OCI-LY3 (cell line): ENCODE results near the gene RXRA.

Experiments used
- H2AFZ ChIP-seq: fragments of 200-600, 300-600 bp; shearing (Covaris generic); 2 replicates; pipeline ENCODE4 v1.6.0; 2014; ENCODE audit warnings: antibody characterized with exemption, low read depth, low read length
- H3K27ac ChIP-seq: fragments of 200-600, 300-600 bp; sonication (generic); 2 replicates; pipeline ENCODE4 v1.5.1; 2014; ENCODE audit warnings: mild to moderate bottlenecking, low read length, moderate library complexity, mixed read lengths
- H3K27me3 ChIP-seq: fragments of 200-600, 300-600 bp; sonication (generic); 2 replicates; pipeline ENCODE4 v1.6.1; 2014; ENCODE audit warnings: low read depth, low read length, mixed read lengths
- H3K36me3 ChIP-seq: fragments of 200-600, 300-600 bp; sonication (generic); replicated peaks from 2 replicates; pipeline ENCODE3; 2014; ENCODE audit warnings: low read depth, low read length, mixed read lengths
- H3K4me1 ChIP-seq: fragments of 300-600, 200-600 bp; sonication (generic); 2 replicates; pipeline ENCODE4 v1.6.1; 2014; ENCODE audit warnings: low read length, mixed read lengths
- H3K4me2 ChIP-seq: fragments of 200-600, 300-600 bp; sonication (generic); 2 replicates; pipeline ENCODE4 v1.6.1; 2014; ENCODE audit warnings: low read length, mixed read lengths
- H3K4me3 ChIP-seq: fragments of 300-600, 200-600 bp; sonication (generic); 2 replicates; pipeline ENCODE4 v1.5.1; 2014; ENCODE audit warnings: antibody characterized with exemption, mild to moderate bottlenecking, low read length, moderate library complexity
- H3K79me2 ChIP-seq: fragments of 300-600, 200-600 bp; shearing (Covaris generic); 2 replicates; pipeline ENCODE4 v1.6.1; 2014; ENCODE audit warnings: mild to moderate bottlenecking, low read length, mixed read lengths
- H3K9ac ChIP-seq: fragments of 300-600, 200-600 bp; shearing (Covaris generic); 2 replicates; pipeline ENCODE4 v1.6.0; 2014; ENCODE audit warnings: mild to moderate bottlenecking, low read length, moderate library complexity
- H3K9me3 ChIP-seq: fragments of 200-600, 300-600 bp; shearing (Covaris generic); 2 replicates; pipeline ENCODE4 v1.6.1; 2014; ENCODE audit warnings: low read length, mixed read lengths; ENCODE audit not compliant: insufficient read depth
- H4K20me1 ChIP-seq: fragments of 200-600, 300-600 bp; sonication (generic); 2 replicates; pipeline ENCODE4 v1.6.1; 2016; ENCODE audit warnings: low read length, mixed read lengths; ENCODE audit not compliant: insufficient read depth
- CTCF ChIP-seq: fragments of 200-600, 300-600 bp; sonication (generic); IDR thresholded peaks from 2 replicates; pipeline ENCODE4 v1.5.1; 2014; ENCODE audit warnings: antibody characterized with exemption, low read length, low read depth
- EZH2phosphoT487 ChIP-seq: fragments of 200-600 bp; shearing (Covaris generic); IDR thresholded peaks from 2 replicates; pipeline ENCODE4 v1.6.1; 2018; ENCODE audit warnings: antibody characterized with exemption, mixed run types, low read depth

RXRA gene

GRCh38 chr9:134485653-134486052 lies 159.4 kb downstream of the RXRA start:
- H3K4me2 ChIP-seq = no peak overlapping the region
- 0 out of 2 replicates have a peak, but pooled peaks cover 5% of the 10 kb centered on the region for H3K27me3 ChIP-seq
- no peaks in the 10 kb centered on the region for H4K20me1 ChIP-seq
- no peaks in the 10 kb centered on the region for H3K79me2 ChIP-seq
- no peak overlapping the region for H3K27ac ChIP-seq
- H2AFZ ChIP-seq = no peak overlapping the region
- H3K9ac ChIP-seq = no peak overlapping the region
- peaks cover 6% of the 10 kb centered on the region; the same call in 1 of the 2 replicates for H3K4me1 ChIP-seq
- TF ChIP-seq EZH2phosphoT487 = no peak
- no peak for TF ChIP-seq CTCF
- no peaks in the 10 kb centered on the region for H3K9me3 ChIP-seq
- H3K4me3 ChIP-seq = no peak overlapping the region
- H3K36me3 ChIP-seq = no peaks in the 10 kb centered on the region

- no peaks in the 10 kb centered on the region for H3K36me3 ChIP-seq
- H4K20me1 ChIP-seq = no peaks in the 10 kb centered on the region
- no peaks in the 10 kb centered on the region for H3K9me3 ChIP-seq
Observed at GRCh38 chr9:134486143-134486591, 159.9 kb downstream of the RXRA start.

GRCh38 chr9:134486596-134486995 lies 160.3 kb downstream of the RXRA start:
- no peak overlapping the region for H2AFZ ChIP-seq
- H3K9ac ChIP-seq = no peak overlapping the region
- no peaks in the 10 kb centered on the region for H3K36me3 ChIP-seq
- TF ChIP-seq CTCF (no peak), EZH2phosphoT487 (no peak)
- H4K20me1 ChIP-seq = no peaks in the 10 kb centered on the region
- peaks cover 6% of the 10 kb centered on the region; the same call in 1 of the 2 replicates for H3K4me1 ChIP-seq
- H3K27ac ChIP-seq = no peak overlapping the region
- no peaks in the 10 kb centered on the region for H3K79me2 ChIP-seq
- H3K4me3 ChIP-seq = no peak overlapping the region
- no peaks in the 10 kb centered on the region for H3K9me3 ChIP-seq
- H3K27me3 ChIP-seq = 0 out of 2 replicates have a peak, but pooled peaks cover 5% of the 10 kb centered on the region
- no peak overlapping the region for H3K4me2 ChIP-seq

More at GRCh38 chr9:134486143-134486591, 159.9 kb downstream of the RXRA start:
- H3K27ac ChIP-seq = no peak overlapping the region
- H3K4me2 ChIP-seq = no peak overlapping the region
- no peak overlapping the region for H3K4me3 ChIP-seq
- H3K9ac ChIP-seq = no peak overlapping the region
- TF ChIP-seq CTCF = no peak
- TF ChIP-seq EZH2phosphoT487 = no peak
- 0 out of 2 replicates have a peak, but pooled peaks cover 5% of the 10 kb centered on the region for H3K27me3 ChIP-seq
- peaks cover 6% of the 10 kb centered on the region; the same call in 1 of the 2 replicates for H3K4me1 ChIP-seq
- no peaks in the 10 kb centered on the region for H3K79me2 ChIP-seq
- no peak overlapping the region for H2AFZ ChIP-seq
